Kidney epithelial cell (primary cell): ENCODE results near the gene SLX9. TPM values are rescaled to one million over a fixed set of nuclear protein-coding genes. Genes with fewer than 3 reads are reported as not detected.

ENCODE experiments used
- DNase-seq: peaks from one replicate; pipeline ENCODE4 v3.0.0-alpha.2; 2010; ENCODE audit warnings: low read depth
- H3K27me3 ChIP-seq: 2 replicates; pipeline ENCODE4 v1.6.0; 2011; ENCODE audit warnings: low read length; ENCODE audit not compliant: control insufficient read depth, insufficient read depth
- H3K36me3 ChIP-seq: 2 replicates; pipeline ENCODE4 v1.5.1; 2011; ENCODE audit warnings: low read length; ENCODE audit not compliant: control insufficient read depth, insufficient read depth
- H3K4me3 ChIP-seq: 2 replicates; pipeline ENCODE4 v1.5.1; 2011; ENCODE audit warnings: low read depth, mild to moderate bottlenecking, control low read depth, low read length
- CTCF ChIP-seq: IDR thresholded peaks from 2 replicates; pipeline ENCODE4 v1.5.1; 2011; ENCODE audit warnings: mild to moderate bottlenecking, moderate library complexity, low read length, control low read depth, inconsistent platforms; ENCODE audit not compliant: insufficient read depth, poor library complexity, severe bottlenecking
- total RNA-seq: library from RNA; depleted of rRNA; stranded (reverse); fragments of >200 nt; gene quantifications from 2 replicates; pipeline ENCODE4 v1.2.3, GENCODE V29; 2015

SLX9 gene
- total RNA-seq, 1 donor from 2014 or later = 38.6 TPM

GRCh38 chr21:44962403-44962966, 22.7 kb downstream of the SLX9 start:
- TF ChIP-seq CTCF = no peak
- peak; percentile 65 for DNase-seq
- Histone ChIP-seq H3K4me3 (no peak overlapping the region), H3K27me3 (no peaks in the 10 kb centered on the region), H3K36me3 (no peaks in the 10 kb centered on the region)

- no peak for DNase-seq
- TF ChIP-seq CTCF = no peak
- H3K27me3 ChIP-seq = no peaks in the 10 kb centered on the region
- no peak overlapping the region for H3K4me3 ChIP-seq
- no peaks in the 10 kb centered on the region for H3K36me3 ChIP-seq
Measured at GRCh38 chr21:44964381-44964780, 24.6 kb downstream of the SLX9 start.

- no peaks in the 10 kb centered on the region for H3K36me3 ChIP-seq
- no peak for TF ChIP-seq CTCF
- H3K27me3 ChIP-seq = no peaks in the 10 kb centered on the region
- DNase-seq = no peak
- H3K4me3 ChIP-seq = no peak overlapping the region
Measured at GRCh38 chr21:44965251-44966022, 25.6 kb downstream of the SLX9 start.

DNA sequence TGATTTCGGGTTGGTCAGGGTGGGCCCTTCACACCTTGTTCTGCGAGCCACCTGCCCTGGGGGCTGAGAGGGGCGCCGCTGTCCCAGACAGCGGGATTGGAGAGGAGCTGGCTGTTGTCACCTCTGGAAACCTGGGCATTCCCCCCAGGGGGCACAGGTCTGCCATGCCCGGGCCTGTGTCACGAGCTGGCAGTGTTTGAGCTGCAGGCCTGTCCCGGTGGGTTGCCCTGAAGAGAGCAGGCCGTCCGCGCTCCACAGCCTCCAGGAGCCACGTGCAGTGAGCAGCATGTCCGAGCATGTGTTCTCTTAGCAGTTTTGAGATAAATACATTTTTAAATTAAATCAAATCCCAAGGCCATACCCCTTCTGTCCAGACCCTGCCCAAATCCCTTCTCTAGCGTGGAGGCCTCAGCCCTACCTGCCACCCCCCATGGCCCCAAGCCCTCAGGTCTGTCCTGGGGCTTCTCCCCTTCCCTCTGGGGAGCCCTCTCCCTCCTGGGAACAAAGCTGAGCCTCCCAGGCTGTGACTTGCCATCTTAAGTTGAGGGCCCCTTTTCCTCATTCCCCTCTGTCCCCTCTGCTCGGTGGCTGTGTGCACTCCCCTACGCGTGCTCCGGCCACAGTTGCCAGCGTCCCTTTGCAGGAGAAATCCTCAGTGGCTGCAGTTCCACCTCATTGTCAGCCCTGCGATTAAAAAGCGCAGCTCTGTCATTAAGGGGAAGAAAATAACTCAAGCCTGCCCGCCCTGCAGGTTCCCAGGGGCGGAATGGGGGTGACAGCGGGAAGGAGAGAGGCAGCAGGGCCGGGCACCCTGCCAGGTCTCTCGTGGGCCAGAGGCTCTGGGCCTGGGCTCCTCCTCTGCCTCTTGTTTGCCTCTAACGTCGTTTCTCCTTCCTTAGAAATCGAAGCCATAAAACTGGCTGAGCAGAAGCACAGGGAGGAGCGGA, 26.6 kb downstream of the SLX9 start:
- DNase-seq = no peak
- Histone ChIP-seq H3K27me3 (no peaks in the 10 kb centered on the region), H3K4me3 (no peak overlapping the region), H3K36me3 (no peaks in the 10 kb centered on the region)
- TF ChIP-seq CTCF = no peak

GRCh38 chr21:44967082-44968047, 27.5 kb downstream of the SLX9 start:
- Histone ChIP-seq H3K27me3 (no peaks in the 10 kb centered on the region), H3K4me3 (no peak overlapping the region), H3K36me3 (no peaks in the 10 kb centered on the region)
- no peak for DNase-seq
- no peak for TF ChIP-seq CTCF
